A549 treated with Hydrocortisone at 1 μM for 4 hours (cell line): ENCODE measurements around the gene DRD1. TPM values are rescaled to one million over a fixed set of nuclear protein-coding genes. Genes with fewer than 3 reads are reported as not detected.

Source experiments
- total RNA-seq: library from RNA; stranded (reverse); fragments of 200-300 nt; extraction: Qiagen RNA extraction; gene quantifications from 5 replicates; pipeline ENCODE4 v1.2.3, GENCODE V29; 2022

DRD1 gene
- 0.06 to 0.16 TPM (median 0.09 TPM) in 5 replicates for total RNA-seq

GRCh38 chr5:175444060-175444904 is at the start of gene DRD1:
Gene DRD1, minus strand, starts transcription at chr5:175444182. Its CDS starts 1,083 bp downstream, at chr5:175443099.

GRCh38 chr5:175478384-175479124 is 34.6 kb upstream of the DRD1 start, which contains the start of gene SFXN1:
Gene SFXN1, plus strand, starts transcription at chr5:175478560. Its CDS starts 13,544 bp downstream, at chr5:175492104.

Other genes with a start within 250 kb of the DRD1 start
- 72.8 to 122 TPM (median 89.9 TPM) in 5 replicates for gene SFXN1, start 34.4 kb upstream of the DRD1 start, total RNA-seq
- 0.38 to 0.59 TPM (median 0.41 TPM) in 5 replicates for gene HRH2, start 213.9 kb upstream of the DRD1 start, total RNA-seq